Upper lobe of left lung (tissue), 6 donors: Measurements from ENCODE around the gene ANAPC5. TPM values are rescaled to one million over a fixed set of nuclear protein-coding genes. Genes with fewer than 3 reads are reported as not detected.
"Not testable (repeated sequence)": the region's sequence is repeated elsewhere in the genome, so short reads cannot be mapped to it uniquely, and the experiment has no call there.

Experiments used
- ATAC-seq, 2 donors: fragments of 200-7000 bp; cut with Tn5 transposase; one replicate each; pipeline ENCODE4 v1.9.1; 2022; ENCODE audit warnings: mild to moderate bottlenecking in 2 of 2, moderate library complexity in 2 of 2; ENCODE audit not compliant: low FRiP score in 2 of 2
- DNase-seq, 2 donors: peaks; one replicate each; pipeline ENCODE4 v3.0.0-alpha.2; 2019 to 2020
- H3K27ac ChIP-seq, 4 donors: fragments of 200-600 bp; sonication (generic); one replicate each; pipeline ENCODE4 v1.5.1; 2016 to 2019
- H3K27me3 ChIP-seq, 4 donors: fragments of 200-600 bp; sonication (generic); one replicate each; pipeline ENCODE4 v1.5.1; 2017 to 2019
- H3K36me3 ChIP-seq, 4 donors: fragments of 200-600 bp; sonication (generic); one replicate each; pipeline ENCODE4 v1.5.1; 2016 to 2019
- H3K4me1 ChIP-seq, 4 donors: fragments of 200-600 bp; sonication (generic); one replicate each; pipeline ENCODE4 v1.5.1; 2018 to 2019
- H3K4me3 ChIP-seq, 4 donors: fragments of 200-600 bp; sonication (generic); one replicate each; pipeline ENCODE4 v1.5.1; 2017 to 2019; ENCODE audit warnings: mild to moderate bottlenecking in 2 of 4, moderate library complexity in 1 of 4
- H3K9me3 ChIP-seq, 4 donors: fragments of 200-600 bp; sonication (generic); one replicate each; pipeline ENCODE4 v1.5.1; 2018 to 2019
- CTCF ChIP-seq, 6 experiments: fragments of 450-650 bp in 4 of 6; fragments of 200-600 bp in 2 of 6; sonication (generic) in 2 of 6; IDR thresholded peaks; one replicate each; pipeline ENCODE4 v1.5.1; 2016 to 2019; ENCODE audit warnings: antibody characterized with exemption in 6 of 6
- EP300 ChIP-seq, 4 donors: sonication (generic); formaldehyde crosslinking; IDR thresholded peaks; one replicate each; pipeline ENCODE4 v1.5.1; 2017; ENCODE audit warnings: antibody characterized with exemption in 4 of 4, control low read depth in 2 of 4
- POLR2A ChIP-seq, 4 donors: fragments of 450-650 bp; IDR thresholded peaks; one replicate each; pipeline ENCODE4 v1.5.1; 2016 to 2017; ENCODE audit warnings: antibody characterized with exemption in 4 of 4, mild to moderate bottlenecking in 2 of 4
- POLR2AphosphoS5 ChIP-seq, 2 donors: sonication (generic); formaldehyde crosslinking; IDR thresholded peaks; one replicate each; pipeline ENCODE4 v1.5.1; 2017; ENCODE audit warnings: antibody characterized with exemption in 2 of 2
- WGBS, 2 donors: methylation state at CpG; one replicate each; pipeline ENCODE4 v1.1.5; 2017 to 2018; 5-methylcytosine and 5-hydroxymethylcytosine counted together
- total RNA-seq, 6 donors: library from RNA; depleted of rRNA in 4 of 6; stranded (reverse); fragments of >200 nt in 4 of 6; gene quantifications; one replicate each; pipeline versions ENCODE4 v1.1.0 to v1.2.1, GENCODE V29; 2016 to 2021
- donor health status: DM: no; HTN: no; CAD: no; lungs with moderate emphysema.
- donor health status: DM: no; HTN: yes; CAD: no; lungs with severe emphysema.

ANAPC5 gene
- total RNA-seq, 6 donors from 2014 or later = 68.1 to 172 (median 87.3) TPM

GRCh38 chr12:121284551-121285390, 67.4 kb downstream of the ANAPC5 start:
- no peak for DNase-seq
- Histone ChIP-seq H3K27me3 (no peaks in the 10 kb centered on the region), H3K27ac (peak overlapping the region; percentile 35 to 77 (median 54)), H3K36me3 (peaks cover 0 to 9% (median 3%) of the 10 kb centered on the region in 4 donors), H3K9me3 (no peaks in the 10 kb centered on the region), H3K4me3 (no peak overlapping the region), H3K4me1 (peaks cover 15 to 30% (median 22%) of the 10 kb centered on the region in 4 donors)
- TF ChIP-seq CTCF (IDR thresholded peaks at IDR 0.05) (no peak), POLR2A (IDR thresholded peaks at IDR 0.05) (no peak), POLR2AphosphoS5 (IDR thresholded peaks at IDR 0.05) (no peak), EP300 (IDR thresholded peaks at IDR 0.05) (no peak)
- WGBS, 2 donors = 78% methylated on average over 7 to 14 of the region's 14 CpGs
- ATAC-seq = no peak

- no peaks in the 10 kb centered on the region for H3K27me3 ChIP-seq
- peak overlapping the region in 2 of 4 donors; percentile 59 to 77 for H3K27ac ChIP-seq
- H3K36me3 ChIP-seq = peaks cover 0 to 9% (median 3%) of the 10 kb centered on the region in 4 donors
- WGBS, 2 donors = 97 to 99% methylated on average over 6 of the region's 6 CpGs
- no peak overlapping the region for H3K4me3 ChIP-seq
- ATAC-seq (no peak), DNase-seq (peak in 1 of 2 donors; percentile 49)
- no peaks in the 10 kb centered on the region for H3K9me3 ChIP-seq
- peaks cover 24 to 33% (median 30%) of the 10 kb centered on the region in 4 donors for H3K4me1 ChIP-seq
- TF ChIP-seq POLR2AphosphoS5 (IDR thresholded peaks at IDR 0.05) (no peak), POLR2A (IDR thresholded peaks at IDR 0.05) (no peak), EP300 (IDR thresholded peaks at IDR 0.05) (no peak), CTCF (IDR thresholded peaks at IDR 0.05) (no peak)
These were observed 68.4 kb downstream of the ANAPC5 start for GRCh38 chr12:121283841-121284240.

- WGBS, 2 donors = 86 to 87% methylated on average over 5 of the region's 5 CpGs
- Histone ChIP-seq H3K36me3 (peaks cover 0 to 9% (median 3%) of the 10 kb centered on the region in 4 donors), H3K4me1 (peaks cover 25 to 35% (median 30%) of the 10 kb centered on the region in 4 donors), H3K27me3 (no peaks in the 10 kb centered on the region), H3K9me3 (no peaks in the 10 kb centered on the region), H3K27ac (peak overlapping the region in 1 of 4 donors; percentile 7), H3K4me3 (no peak overlapping the region)
- ATAC-seq (no peak), DNase-seq (no peak)
- TF ChIP-seq POLR2AphosphoS5 (IDR thresholded peaks at IDR 0.05) (no peak), POLR2A (IDR thresholded peaks at IDR 0.05) (no peak), EP300 (IDR thresholded peaks at IDR 0.05) (no peak), CTCF (IDR thresholded peaks at IDR 0.05) (no peak)
These were observed 68.8 kb downstream of the ANAPC5 start for GRCh38 chr12:121283388-121283787.

GRCh38 chr12:121282910-121283309, 69.3 kb downstream of the ANAPC5 start:
- not testable (repeated sequence) for DNase-seq, H3K27me3 ChIP-seq, H3K4me3 ChIP-seq, H3K9me3 ChIP-seq, H3K36me3 ChIP-seq
- peak in 1 of 2 donors; percentile 25 for ATAC-seq
- Histone ChIP-seq H3K4me1 (peaks cover 27 to 35% (median 27%) of the 10 kb centered on the region in 4 donors), H3K27ac (peak overlapping the region in 2 of 4 donors; percentile 7 to 20)
- WGBS, 2 donors = 95 to 97% methylated on average over 5 to 11 of the region's 11 CpGs

- peaks cover 24 to 36% (median 28%) of the 10 kb centered on the region in 4 donors for H3K4me1 ChIP-seq
- H3K36me3 ChIP-seq = peaks cover 0 to 9% (median 3%) of the 10 kb centered on the region in 4 donors
- ATAC-seq (no peak), DNase-seq (no peak)
- no peaks in the 10 kb centered on the region for H3K9me3 ChIP-seq
- no peaks in the 10 kb centered on the region for H3K27me3 ChIP-seq
- 77 to 88% methylated on average over 10 of the region's 10 CpGs for WGBS, 2 donors
- no peak overlapping the region for H3K4me3 ChIP-seq
- no peak for TF ChIP-seq POLR2AphosphoS5 (IDR thresholded peaks at IDR 0.05)
- TF ChIP-seq POLR2A (IDR thresholded peaks at IDR 0.05) = no peak
- TF ChIP-seq EP300 (IDR thresholded peaks at IDR 0.05) = no peak
- TF ChIP-seq CTCF (IDR thresholded peaks at IDR 0.05) = no peak
- peak overlapping the region in 3 of 4 donors; percentile 18 to 55 (median 20) for H3K27ac ChIP-seq
These were observed 70.0 kb downstream of the ANAPC5 start for GRCh38 chr12:121282072-121282742.

GRCh38 chr12:121281116-121281515, 71.1 kb downstream of the ANAPC5 start:
- not testable (repeated sequence) for ATAC-seq, H3K27me3 ChIP-seq, H3K36me3 ChIP-seq, H3K4me3 ChIP-seq, DNase-seq, H3K27ac ChIP-seq, H3K9me3 ChIP-seq
- peaks cover 25 to 38% (median 31%) of the 10 kb centered on the region in 4 donors for H3K4me1 ChIP-seq
- 96% methylated on average over 10 to 14 of the region's 14 CpGs for WGBS, 2 donors

GRCh38 chr12:121280531-121280930, 71.7 kb downstream of the ANAPC5 start:
- ATAC-seq, H3K4me3 ChIP-seq, H3K9me3 ChIP-seq, H3K27ac ChIP-seq, DNase-seq, H3K27me3 ChIP-seq: not testable (repeated sequence)
- WGBS, 2 donors = 93% methylated on average over 11 of the region's 11 CpGs
- H3K4me1 ChIP-seq = peaks cover 25 to 38% (median 31%) of the 10 kb centered on the region in 4 donors
- peaks cover 0 to 15% (median 3%) of the 10 kb centered on the region in 4 donors for H3K36me3 ChIP-seq
